OCI-LY1 (cell line): ENCODE data around the gene EXOC6B.

Source experiments
- H2AFZ ChIP-seq: fragments of 200-600 bp; sonication (generic), shearing (Covaris generic); 2 replicates; pipeline ENCODE4 v1.6.0; 2014; ENCODE audit warnings: antibody characterized with exemption, mild to moderate bottlenecking, low read length
- H3F3A ChIP-seq: fragments of 200-600 bp; sonication (generic), shearing (Covaris generic); 2 replicates; pipeline ENCODE4 v1.6.0; 2014; ENCODE audit warnings: mild to moderate bottlenecking, antibody characterized with exemption, low read length, moderate library complexity; ENCODE audit not compliant: insufficient read depth
- H3K27ac ChIP-seq: fragments of 200-600 bp; sonication (generic); 2 replicates; pipeline ENCODE4 v1.5.1; 2014; ENCODE audit warnings: low read length, mixed run types, mild to moderate bottlenecking, low read depth; ENCODE audit not compliant: poor library complexity, severe bottlenecking
- H3K27me3 ChIP-seq: fragments of 200-600 bp; sonication (generic); 2 replicates; pipeline ENCODE4 v1.6.0; 2014; ENCODE audit warnings: antibody characterized with exemption, mild to moderate bottlenecking, low read length, moderate library complexity; ENCODE audit not compliant: insufficient read depth
- H3K36me3 ChIP-seq: fragments of 200-600 bp; sonication (generic); 2 replicates; pipeline ENCODE4 v1.6.1; 2014; ENCODE audit warnings: mild to moderate bottlenecking, antibody characterized with exemption, low read length, moderate library complexity, mixed read lengths; ENCODE audit not compliant: insufficient read depth
- H3K4me1 ChIP-seq: fragments of 200-600 bp; sonication (generic); 2 replicates; pipeline ENCODE4 v1.5.1; 2014; ENCODE audit warnings: mild to moderate bottlenecking, low read length, moderate library complexity; ENCODE audit not compliant: insufficient read depth, severe bottlenecking
- H3K4me2 ChIP-seq: fragments of 200-600 bp; sonication (generic), shearing (Covaris generic); 2 replicates; pipeline ENCODE4 v1.6.1; 2014; ENCODE audit warnings: low read length
- H3K4me3 ChIP-seq: fragments of 200-600 bp; sonication (generic); 2 replicates; pipeline ENCODE4 v1.5.1; 2014; ENCODE audit warnings: low read length, low read depth, mild to moderate bottlenecking, mixed read lengths; ENCODE audit not compliant: poor library complexity, severe bottlenecking
- H3K79me2 ChIP-seq: fragments of 200-600 bp; shearing (Covaris generic); 2 replicates; pipeline ENCODE4 v1.6.1; 2016; ENCODE audit warnings: mixed run types, low read length, mixed read lengths; ENCODE audit not compliant: insufficient read depth
- H3K9ac ChIP-seq: fragments of 200-600 bp; sonication (generic), shearing (Covaris generic); 2 replicates; pipeline ENCODE4 v1.6.1; 2014; ENCODE audit warnings: mild to moderate bottlenecking, low read length, mixed read lengths
- H3K9me2 ChIP-seq: fragments of 200-600 bp; sonication (generic), shearing (Covaris generic); 2 replicates; pipeline ENCODE4 v1.6.1; 2014; ENCODE audit warnings: low read depth, mild to moderate bottlenecking, low read length, mixed read lengths
- H3K9me3 ChIP-seq: fragments of 200-600 bp; shearing (Covaris generic); 2 replicates; pipeline ENCODE4 v1.6.1; 2014; ENCODE audit warnings: low read length, mixed read lengths
- H4K20me1 ChIP-seq: fragments of 200-600 bp; sonication (generic), shearing (Covaris generic); 2 replicates; pipeline ENCODE4 v1.6.0; 2016; ENCODE audit warnings: mild to moderate bottlenecking, low read length; ENCODE audit not compliant: insufficient read depth
- CTCF ChIP-seq: fragments of 200-600 bp; sonication (generic), shearing (Covaris generic); IDR thresholded peaks from 2 replicates; pipeline ENCODE4 v1.5.1; 2017; ENCODE audit warnings: mild to moderate bottlenecking, antibody characterized with exemption, low read length, moderate library complexity, mixed read lengths
- EZH2 ChIP-seq: fragments of 200-600 bp; sonication (generic), shearing (Covaris generic); IDR thresholded peaks from 2 replicates; pipeline ENCODE4 v1.8.0; 2017; ENCODE audit warnings: borderline replicate concordance, mixed run types, mild to moderate bottlenecking, antibody characterized with exemption, low read length, moderate library complexity, mixed read lengths

Gene EXOC6B

GRCh38 chr2:72673279-72673678 is 152.6 kb downstream of the EXOC6B start:
- Histone ChIP-seq H3K9ac (no peak overlapping the region), H3K4me2 (no peak overlapping the region), H3K4me1 (no peaks in the 10 kb centered on the region), H2AFZ (no peak overlapping the region), H3K9me2 (no peaks in the 10 kb centered on the region), H4K20me1 (no peaks in the 10 kb centered on the region), H3F3A (no peaks in the 10 kb centered on the region), H3K27me3 (no peaks in the 10 kb centered on the region), H3K36me3 (no peaks in the 10 kb centered on the region), H3K27ac (no peak overlapping the region), H3K79me2 (no peaks in the 10 kb centered on the region), H3K9me3 (no peaks in the 10 kb centered on the region), H3K4me3 (no peak overlapping the region)
- TF ChIP-seq EZH2 (no peak), CTCF (no peak)

- TF ChIP-seq CTCF: no peak
- no peak for TF ChIP-seq EZH2
- Histone ChIP-seq H3K4me2 (no peak overlapping the region), H3K9me2 (no peaks in the 10 kb centered on the region), H2AFZ (no peak overlapping the region), H3K9me3 (no peaks in the 10 kb centered on the region), H3K27me3 (no peaks in the 10 kb centered on the region), H4K20me1 (no peaks in the 10 kb centered on the region), H3K4me3 (no peak overlapping the region), H3K9ac (no peak overlapping the region), H3K27ac (no peak overlapping the region), H3K79me2 (no peaks in the 10 kb centered on the region), H3F3A (no peaks in the 10 kb centered on the region), H3K4me1 (no peaks in the 10 kb centered on the region), H3K36me3 (no peaks in the 10 kb centered on the region)
These were observed 156.7 kb downstream of the EXOC6B start for GRCh38 chr2:72669121-72669520.

- Histone ChIP-seq H3F3A (no peaks in the 10 kb centered on the region), H3K9ac (no peak overlapping the region), H3K4me1 (no peaks in the 10 kb centered on the region), H3K27ac (no peak overlapping the region), H3K27me3 (no peaks in the 10 kb centered on the region), H2AFZ (no peak overlapping the region), H3K4me3 (no peak overlapping the region), H3K36me3 (no peaks in the 10 kb centered on the region), H4K20me1 (no peaks in the 10 kb centered on the region), H3K9me2 (no peaks in the 10 kb centered on the region), H3K9me3 (no peaks in the 10 kb centered on the region), H3K4me2 (no peak overlapping the region), H3K79me2 (no peaks in the 10 kb centered on the region)
- no peak for TF ChIP-seq EZH2
- TF ChIP-seq CTCF: no peak
These were observed 157.2 kb downstream of the EXOC6B start for GRCh38 chr2:72668647-72669046.
